ENCODE results near the gene SFMBT1. TPM values are rescaled to one million over a fixed set of nuclear protein-coding genes. Genes with fewer than 3 reads are reported as not detected.

The SFMBT1 gene
- total RNA-seq, 1 experiment from 2014 or later = 11.8 TPM

- TF ChIP-seq CTCF (IDR thresholded peaks at IDR 0.05; ENCODE audit: unreplicated experiment) = no peak
- intact Hi-C loops (cut with micrococcal nuclease) = no loop called here
- Mint-ChIP-seq H3K4me3 (ENCODE audit: unreplicated experiment) (no peak overlapping the region), H3K4me1 (ENCODE audit: insufficient read depth, unreplicated experiment) (peaks cover 12% of the 10 kb centered on the region), H3K9me3 (ENCODE audit: unreplicated experiment) (no peaks in the 10 kb centered on the region), H3K27ac (ENCODE audit: low read depth, unreplicated experiment) (no peak overlapping the region), H3K27me3 (ENCODE audit: insufficient read depth, unreplicated experiment) (no peaks in the 10 kb centered on the region), H3K36me3 (ENCODE audit: insufficient read depth, unreplicated experiment) (peaks cover 4% of the 10 kb centered on the region)
- ChIA-PET POLR2A (no interaction called here), CTCF (interaction anchor here (1.0 kb wide), 1 partner anchor 197 kb away, joined by 4 read pairs; no protein-coding TSS in a partner anchor)
- BruUV-seq (replicated peaks) = no TSS peak
- no peak for DNase-seq (ENCODE audit: unreplicated experiment)
Measured at GRCh38 chr3:52889901-52890300, 156.0 kb downstream of the SFMBT1 start.

- no peak for DNase-seq (ENCODE audit: unreplicated experiment)
- Mint-ChIP-seq H3K4me1 (ENCODE audit: insufficient read depth, unreplicated experiment) (peaks cover 12% of the 10 kb centered on the region), H3K27me3 (ENCODE audit: insufficient read depth, unreplicated experiment) (no peaks in the 10 kb centered on the region), H3K27ac (ENCODE audit: low read depth, unreplicated experiment) (no peak overlapping the region), H3K9me3 (ENCODE audit: unreplicated experiment) (no peaks in the 10 kb centered on the region), H3K36me3 (ENCODE audit: insufficient read depth, unreplicated experiment) (peaks cover 4% of the 10 kb centered on the region), H3K4me3 (ENCODE audit: unreplicated experiment) (no peak overlapping the region)
- POLR2A ChIA-PET = no interaction called here
- intact Hi-C loops (cut with micrococcal nuclease) = no loop called here
- CTCF ChIA-PET = interaction anchor here (0.6 kb wide), 1 partner anchor 145 kb away, joined by 4 read pairs; no protein-coding TSS in a partner anchor
- no peak for TF ChIP-seq CTCF (IDR thresholded peaks at IDR 0.05; ENCODE audit: unreplicated experiment)
- no TSS peak for BruUV-seq (replicated peaks)
Measured at GRCh38 chr3:52887166-52887565, 158.7 kb downstream of the SFMBT1 start.

GRCh38 chr3:52886049-52886730 lies 159.7 kb downstream of the SFMBT1 start:
- Mint-ChIP-seq H3K4me3 (ENCODE audit: unreplicated experiment) (no peak overlapping the region), H3K27ac (ENCODE audit: low read depth, unreplicated experiment) (no peak overlapping the region), H3K4me1 (ENCODE audit: insufficient read depth, unreplicated experiment) (peaks cover 10% of the 10 kb centered on the region), H3K9me3 (ENCODE audit: unreplicated experiment) (no peaks in the 10 kb centered on the region), H3K36me3 (ENCODE audit: insufficient read depth, unreplicated experiment) (peaks cover under 1% of the 10 kb centered on the region), H3K27me3 (ENCODE audit: insufficient read depth, unreplicated experiment) (no peaks in the 10 kb centered on the region)
- no peak for TF ChIP-seq CTCF (IDR thresholded peaks at IDR 0.05; ENCODE audit: unreplicated experiment)
- no TSS peak for BruUV-seq (replicated peaks)
- ChIA-PET POLR2A (no interaction called here), CTCF (interaction anchor here (0.6 kb wide), 1 partner anchor 146 kb away, joined by 4 read pairs; no protein-coding TSS in a partner anchor)
- DNase-seq (ENCODE audit: unreplicated experiment) = no peak
- intact Hi-C loops (cut with micrococcal nuclease) = no loop called here

- Mint-ChIP-seq H3K4me1 (ENCODE audit: insufficient read depth, unreplicated experiment) (no peaks in the 10 kb centered on the region), H3K27ac (ENCODE audit: low read depth, unreplicated experiment) (no peak overlapping the region), H3K27me3 (ENCODE audit: insufficient read depth, unreplicated experiment) (no peaks in the 10 kb centered on the region), H3K36me3 (ENCODE audit: insufficient read depth, unreplicated experiment) (peaks cover 8% of the 10 kb centered on the region), H3K4me3 (ENCODE audit: unreplicated experiment) (no peak overlapping the region), H3K9me3 (ENCODE audit: unreplicated experiment) (no peaks in the 10 kb centered on the region)
- no TSS peak for BruUV-seq (replicated peaks)
- ChIA-PET CTCF (interaction anchor here (0.5 to 1.2 kb wide), 4 partner anchors 12 to 431 kb away, joined by 3 to 4 read pairs (median 4); no protein-coding TSS in a partner anchor), POLR2A (no interaction called here)
- TF ChIP-seq CTCF (IDR thresholded peaks at IDR 0.05; ENCODE audit: unreplicated experiment) = no peak
- intact Hi-C loops (cut with micrococcal nuclease) = no loop called here
- DNase-seq (ENCODE audit: unreplicated experiment) = no peak
Measured at GRCh38 chr3:52882377-52882776, 163.5 kb downstream of the SFMBT1 start.

Data from MCF 10A (cell line).